ENCODE results near the gene ZIC5. TPM values are rescaled to one million over a fixed set of nuclear protein-coding genes. Genes with fewer than 3 reads are reported as not detected.

The ZIC5 gene
- total RNA-seq, 2 donors from 2014 or later = 0.09 to 0.45 TPM

DNA sequence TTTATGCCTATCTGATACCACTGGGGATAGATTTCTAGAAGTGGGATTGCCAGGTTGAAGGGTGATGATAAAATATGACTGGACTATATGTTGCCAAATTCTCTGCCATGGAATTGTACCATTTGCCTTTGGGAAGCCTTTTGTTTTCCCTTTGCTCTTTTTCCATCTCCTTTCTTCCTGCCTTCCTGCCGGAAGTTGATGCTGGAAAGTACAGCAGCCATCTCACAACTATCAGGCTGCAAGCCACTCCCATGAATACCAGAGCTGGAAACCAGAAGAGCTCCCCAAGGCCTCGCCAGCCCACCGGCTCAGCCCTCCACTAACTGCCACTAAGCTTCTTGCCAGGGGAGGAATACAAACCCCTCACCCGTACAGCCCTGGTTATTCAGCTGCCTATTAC lies 29.7 kb downstream of the ZIC5 start:
- Histone ChIP-seq H3K9me3 (no peaks in the 10 kb centered on the region), H3K27ac (no peak overlapping the region), H3K36me3 (no peaks in the 10 kb centered on the region), H3K4me1 (replicated peaks) (no peaks in the 10 kb centered on the region), H3K4me3 (no peak overlapping the region), H3K27me3 (replicated peaks; ENCODE audit: insufficient read depth) (peaks cover 4% of the 10 kb centered on the region)
- intact Hi-C loops (cut with DNase I) = no loop called here
- TF ChIP-seq POLR2AphosphoS5 (IDR thresholded peaks at IDR 0.05) (no peak), POLR2A (IDR thresholded peaks at IDR 0.05) (no peak)
- TF ChIP-seq, protein P1, sequence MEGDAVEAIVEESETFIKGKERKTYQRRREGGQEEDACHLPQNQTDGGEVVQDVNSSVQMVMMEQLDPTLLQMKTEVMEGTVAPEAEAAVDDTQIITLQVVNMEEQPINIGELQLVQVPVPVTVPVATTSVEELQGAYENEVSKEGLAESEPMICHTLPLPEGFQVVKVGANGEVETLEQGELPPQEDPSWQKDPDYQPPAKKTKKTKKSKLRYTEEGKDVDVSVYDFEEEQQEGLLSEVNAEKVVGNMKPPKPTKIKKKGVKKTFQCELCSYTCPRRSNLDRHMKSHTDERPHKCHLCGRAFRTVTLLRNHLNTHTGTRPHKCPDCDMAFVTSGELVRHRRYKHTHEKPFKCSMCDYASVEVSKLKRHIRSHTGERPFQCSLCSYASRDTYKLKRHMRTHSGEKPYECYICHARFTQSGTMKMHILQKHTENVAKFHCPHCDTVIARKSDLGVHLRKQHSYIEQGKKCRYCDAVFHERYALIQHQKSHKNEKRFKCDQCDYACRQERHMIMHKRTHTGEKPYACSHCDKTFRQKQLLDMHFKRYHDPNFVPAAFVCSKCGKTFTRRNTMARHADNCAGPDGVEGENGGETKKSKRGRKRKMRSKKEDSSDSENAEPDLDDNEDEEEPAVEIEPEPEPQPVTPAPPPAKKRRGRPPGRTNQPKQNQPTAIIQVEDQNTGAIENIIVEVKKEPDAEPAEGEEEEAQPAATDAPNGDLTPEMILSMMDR (IDR thresholded peaks at IDR 0.05) = no peak
- WGBS = 79% methylated on average over 4 of the region's 4 CpGs
- DNase-seq (ENCODE audit: low spot score) = no peak

- Histone ChIP-seq H3K27me3 (replicated peaks; ENCODE audit: insufficient read depth) (peaks cover 4% of the 10 kb centered on the region), H3K27ac (no peak overlapping the region), H3K4me1 (replicated peaks) (no peaks in the 10 kb centered on the region), H3K4me3 (no peak overlapping the region), H3K9me3 (no peaks in the 10 kb centered on the region), H3K36me3 (no peaks in the 10 kb centered on the region)
- intact Hi-C loops (cut with DNase I) = no loop called here
- TF ChIP-seq, protein P1 (IDR thresholded peaks at IDR 0.05) = no peak
- TF ChIP-seq POLR2A (IDR thresholded peaks at IDR 0.05) = no peak
- peak; percentile 55 for TF ChIP-seq POLR2AphosphoS5 (IDR thresholded peaks at IDR 0.05)
- WGBS = 47% methylated on average over 7 of the region's 7 CpGs
- no peak for DNase-seq (ENCODE audit: low spot score)
Observed at GRCh38 chr13:99941086-99941485, 30.5 kb downstream of the ZIC5 start.

DNA sequence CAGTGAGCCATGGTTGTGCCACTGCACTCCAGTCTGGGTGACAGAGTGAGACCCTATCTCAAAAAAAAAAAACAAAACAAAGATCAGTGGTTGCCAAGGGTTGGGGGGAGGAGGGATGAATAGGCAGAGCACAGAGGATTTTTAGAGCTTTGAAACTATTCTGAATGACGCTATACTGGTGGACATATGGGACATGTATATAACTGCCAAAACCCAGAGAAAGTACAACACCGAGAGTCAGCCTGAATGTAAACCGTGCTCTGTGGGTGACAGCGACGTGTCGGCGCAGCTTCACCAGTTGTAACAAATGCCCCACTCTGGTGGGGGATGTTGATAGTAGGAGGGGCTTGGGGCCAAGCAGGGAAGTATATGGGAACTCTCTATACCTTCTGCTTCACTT lies 32.9 kb downstream of the ZIC5 start:
- Histone ChIP-seq H3K4me1 (replicated peaks) (no peaks in the 10 kb centered on the region), H3K4me3 (no peak overlapping the region), H3K36me3 (no peaks in the 10 kb centered on the region), H3K9me3 (no peaks in the 10 kb centered on the region), H3K27ac (no peak overlapping the region), H3K27me3 (replicated peaks; ENCODE audit: insufficient read depth) (no peaks in the 10 kb centered on the region)
- intact Hi-C loops (cut with DNase I) = no loop called here
- no peak for DNase-seq (ENCODE audit: low spot score)
- 43% methylated on average over 7 of the region's 7 CpGs for WGBS
- TF ChIP-seq POLR2AphosphoS5 (IDR thresholded peaks at IDR 0.05) (no peak), POLR2A (IDR thresholded peaks at IDR 0.05) (no peak)
- TF ChIP-seq, protein P1 (IDR thresholded peaks at IDR 0.05) = no peak

- Histone ChIP-seq H3K4me3 (no peak overlapping the region), H3K4me1 (replicated peaks) (no peaks in the 10 kb centered on the region), H3K36me3 (no peaks in the 10 kb centered on the region), H3K9me3 (no peaks in the 10 kb centered on the region), H3K27me3 (replicated peaks; ENCODE audit: insufficient read depth) (no peaks in the 10 kb centered on the region), H3K27ac (no peak overlapping the region)
- DNase-seq (ENCODE audit: low spot score) = no peak
- TF ChIP-seq, protein P1 (IDR thresholded peaks at IDR 0.05) = no peak
- TF ChIP-seq POLR2A (IDR thresholded peaks at IDR 0.05) (no peak), POLR2AphosphoS5 (IDR thresholded peaks at IDR 0.05) (no peak)
- 90% methylated on average over 2 of the region's 2 CpGs for WGBS
- intact Hi-C loops (cut with DNase I) = no loop called here
Observed at GRCh38 chr13:99935772-99936171, 35.8 kb downstream of the ZIC5 start.

GRCh38 chr13:99932912-99933311 lies 38.7 kb downstream of the ZIC5 start:
- TF ChIP-seq, protein P1 (IDR thresholded peaks at IDR 0.05) = no peak
- no peak for TF ChIP-seq POLR2A (IDR thresholded peaks at IDR 0.05)
- no peak for TF ChIP-seq POLR2AphosphoS5 (IDR thresholded peaks at IDR 0.05)
- Histone ChIP-seq H3K4me1 (replicated peaks) (no peaks in the 10 kb centered on the region), H3K4me3 (no peak overlapping the region), H3K36me3 (no peaks in the 10 kb centered on the region), H3K27me3 (replicated peaks; ENCODE audit: insufficient read depth) (no peaks in the 10 kb centered on the region), H3K27ac (no peak overlapping the region), H3K9me3 (no peaks in the 10 kb centered on the region)
- 90% methylated on average over 5 of the region's 5 CpGs for WGBS
- intact Hi-C loops (cut with DNase I) = no loop called here
- no peak for DNase-seq (ENCODE audit: low spot score)

All from prostate gland (tissue), 2 donors.